ENCODE results near the gene NCSTN. TPM values are rescaled to one million over a fixed set of nuclear protein-coding genes. Genes with fewer than 3 reads are reported as not detected.
"Not testable (repeated sequence)": the region's sequence is repeated elsewhere in the genome, so short reads cannot be mapped to it uniquely, and the experiment has no call there.

The NCSTN gene
- total and polyA plus RNA-seq, 10 of the 15 experiments (the other 5 are each of a cell fraction or from before 2014, with no cell fraction given): 33.3 to 88.2 (median 60.4) TPM

DNA sequence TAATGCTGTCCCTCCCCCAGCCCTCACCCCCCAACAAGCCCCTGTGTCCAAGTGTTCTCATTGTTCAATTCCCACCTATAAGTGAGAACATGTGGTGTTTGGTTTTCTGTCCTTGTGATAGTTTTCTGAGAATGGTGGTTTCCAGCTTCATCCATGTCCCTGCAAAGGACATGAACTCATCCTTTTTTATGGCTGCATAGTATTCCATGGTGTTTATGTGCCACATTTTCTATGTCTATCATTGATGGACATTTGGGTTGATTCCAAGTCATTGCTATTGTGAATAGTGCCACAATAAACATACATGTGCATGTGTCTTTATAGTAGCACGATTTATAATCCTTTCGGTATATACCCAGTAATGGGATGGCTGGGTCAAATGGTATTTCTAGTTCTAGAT lies 41.6 kb downstream of the NCSTN start:
- H4K20me1 ChIP-seq (ENCODE audit: control insufficient read depth, insufficient read depth); H3K36me3 ChIP-seq (ENCODE audit: control insufficient read depth in 2 of 2, insufficient read depth in 2 of 2, low read length in 1 of 2); H2AFZ ChIP-seq (ENCODE audit: control insufficient read depth, low read depth, low read length); intact Hi-C loops (cut with micrococcal nuclease; ENCODE audit: unreplicated experiment); POLR2A ChIA-PET; SMC1A ChIA-PET (ENCODE audit: uncharacterized antibody, unreplicated experiment); DNase-seq (ENCODE audit: low read depth, low spot score); BruUV-seq (replicated peaks); H3K4me1 ChIP-seq (ENCODE audit: control insufficient read depth, insufficient read depth, low read length); H3K79me2 ChIP-seq (ENCODE audit: control insufficient read depth, insufficient read depth, low read length); H3K9me3 ChIP-seq (replicated peaks; ENCODE audit: control insufficient read depth, insufficient read depth, low read length); H3K27me3 ChIP-seq (replicated peaks in 1 of 2; ENCODE audit: control insufficient read depth in 2 of 2, insufficient read depth in 2 of 2, low read length in 1 of 2); RAD21 ChIA-PET (ENCODE audit: unreplicated experiment); ATAC-seq; H3K4me3 ChIP-seq; H3K27ac ChIP-seq (ENCODE audit: control insufficient read depth, insufficient read depth); FAIRE-seq; in situ Hi-C loops (cut with MboI); H3K9ac ChIP-seq (ENCODE audit: control insufficient read depth, insufficient read depth, low read length); H3K4me2 ChIP-seq (ENCODE audit: control insufficient read depth, insufficient read depth): not testable (repeated sequence)
- WGBS (ENCODE audit: insufficient coverage, insufficient replicate concordance, low lambda C conversion rate, missing lambda C conversion rate): 95% methylated on average over 2 of the region's 2 CpGs
- CTCF ChIA-PET: interaction anchor here (0.6 kb wide), 1 partner anchor 159 kb away, joined by 3 read pairs; no protein-coding TSS in a partner anchor

DNA sequence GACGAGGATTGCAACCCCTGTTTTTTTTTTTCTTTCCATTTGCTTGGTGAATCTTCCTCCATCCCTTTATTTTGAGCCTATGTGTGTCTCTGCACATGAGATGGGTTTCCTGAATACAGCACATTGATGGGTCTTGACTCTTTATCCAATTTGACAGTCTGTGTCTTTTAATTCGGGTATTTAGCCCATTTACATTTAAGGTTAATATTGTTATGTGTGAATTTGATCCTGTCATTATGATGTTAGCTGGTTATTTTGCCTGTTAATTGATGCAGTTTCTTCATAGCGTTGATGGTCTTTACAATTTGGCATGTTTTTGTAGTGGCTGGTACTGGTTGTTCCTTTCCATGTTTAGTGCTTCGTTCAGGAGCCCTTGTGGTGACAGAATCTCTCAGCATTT lies 45.2 kb downstream of the NCSTN start:
- H3K36me3 ChIP-seq (ENCODE audit: control insufficient read depth in 2 of 2, insufficient read depth in 2 of 2, low read length in 1 of 2); FAIRE-seq; H3K79me2 ChIP-seq (ENCODE audit: control insufficient read depth, insufficient read depth, low read length); RAD21 ChIA-PET (ENCODE audit: unreplicated experiment); H3K9me3 ChIP-seq (replicated peaks; ENCODE audit: control insufficient read depth, insufficient read depth, low read length); H3K4me3 ChIP-seq; H3K27me3 ChIP-seq (replicated peaks in 1 of 2; ENCODE audit: control insufficient read depth in 2 of 2, insufficient read depth in 2 of 2, low read length in 1 of 2); H3K27ac ChIP-seq (ENCODE audit: control insufficient read depth, insufficient read depth); H4K20me1 ChIP-seq (ENCODE audit: control insufficient read depth, insufficient read depth); H3K9ac ChIP-seq (ENCODE audit: control insufficient read depth, insufficient read depth, low read length); BruUV-seq (replicated peaks); intact Hi-C loops (cut with micrococcal nuclease; ENCODE audit: unreplicated experiment); H2AFZ ChIP-seq (ENCODE audit: control insufficient read depth, low read depth, low read length); H3K4me1 ChIP-seq (ENCODE audit: control insufficient read depth, insufficient read depth, low read length); POLR2A ChIA-PET; in situ Hi-C loops (cut with MboI); ATAC-seq; H3K4me2 ChIP-seq (ENCODE audit: control insufficient read depth, insufficient read depth); DNase-seq (ENCODE audit: low read depth, low spot score): not testable (repeated sequence)
- ChIA-PET CTCF (interaction anchor here (2.4 kb wide), 1 partner anchor 12 kb away, joined by 9 read pairs; no protein-coding TSS in a partner anchor), SMC1A (ENCODE audit: uncharacterized antibody, unreplicated experiment) (interaction anchor here (0.6 kb wide), 1 partner anchor 152 kb away, joined by 3 read pairs; no protein-coding TSS in a partner anchor)
- WGBS (ENCODE audit: insufficient coverage, insufficient replicate concordance, low lambda C conversion rate, missing lambda C conversion rate): 28% methylated on average over 4 of the region's 4 CpGs

Measured in GM12878 (cell line).